LNCAP (cell line): ENCODE results near the gene BAZ1B.

Experiments used
- TF ChIP-seq, protein P1 (sequence below): fragments of 450-650 bp; IDR thresholded peaks from 2 replicates; pipeline ENCODE4 v1.5.1; 2017; ENCODE audit warnings: mild to moderate bottlenecking

BAZ1B gene

DNA sequence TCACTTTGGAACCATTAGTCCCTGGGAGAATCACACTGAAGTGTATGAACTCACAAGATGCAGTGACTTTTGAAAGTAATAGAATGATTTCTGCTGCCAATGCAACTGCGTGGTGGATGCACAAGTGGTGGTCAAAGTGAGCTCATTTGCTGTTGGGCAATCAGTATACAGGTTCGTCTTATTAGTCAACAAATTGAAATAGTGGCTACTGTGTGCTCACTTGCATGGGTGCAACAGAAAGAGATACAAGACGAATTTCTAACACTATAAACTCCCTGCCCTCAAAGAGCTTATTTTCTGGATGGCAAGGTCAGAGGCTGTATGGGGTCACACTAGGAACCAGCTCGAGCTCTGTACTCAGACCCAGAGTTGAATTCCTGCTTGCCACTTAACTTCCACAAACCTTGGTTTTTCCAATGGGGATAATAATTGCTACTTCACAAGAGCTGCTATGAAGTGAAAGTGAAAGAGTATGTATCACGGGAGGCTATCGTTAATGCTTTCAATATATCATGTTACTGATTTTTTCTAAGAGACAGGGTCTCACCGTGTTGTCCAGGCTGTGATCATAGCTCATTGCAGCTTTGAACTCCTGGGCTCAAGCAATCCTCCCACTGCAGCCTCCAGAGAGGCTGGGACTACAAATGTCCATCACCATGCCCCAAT is 43.7 kb upstream of the BAZ1B start:
- TF ChIP-seq, protein P1, sequence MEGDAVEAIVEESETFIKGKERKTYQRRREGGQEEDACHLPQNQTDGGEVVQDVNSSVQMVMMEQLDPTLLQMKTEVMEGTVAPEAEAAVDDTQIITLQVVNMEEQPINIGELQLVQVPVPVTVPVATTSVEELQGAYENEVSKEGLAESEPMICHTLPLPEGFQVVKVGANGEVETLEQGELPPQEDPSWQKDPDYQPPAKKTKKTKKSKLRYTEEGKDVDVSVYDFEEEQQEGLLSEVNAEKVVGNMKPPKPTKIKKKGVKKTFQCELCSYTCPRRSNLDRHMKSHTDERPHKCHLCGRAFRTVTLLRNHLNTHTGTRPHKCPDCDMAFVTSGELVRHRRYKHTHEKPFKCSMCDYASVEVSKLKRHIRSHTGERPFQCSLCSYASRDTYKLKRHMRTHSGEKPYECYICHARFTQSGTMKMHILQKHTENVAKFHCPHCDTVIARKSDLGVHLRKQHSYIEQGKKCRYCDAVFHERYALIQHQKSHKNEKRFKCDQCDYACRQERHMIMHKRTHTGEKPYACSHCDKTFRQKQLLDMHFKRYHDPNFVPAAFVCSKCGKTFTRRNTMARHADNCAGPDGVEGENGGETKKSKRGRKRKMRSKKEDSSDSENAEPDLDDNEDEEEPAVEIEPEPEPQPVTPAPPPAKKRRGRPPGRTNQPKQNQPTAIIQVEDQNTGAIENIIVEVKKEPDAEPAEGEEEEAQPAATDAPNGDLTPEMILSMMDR = no peak

GRCh38 chr7:73560109-73560835 is 38.2 kb upstream of the BAZ1B start:
- TF ChIP-seq, protein P1 = no peak

GRCh38 chr7:73557397-73558257 is 35.5 kb upstream of the BAZ1B start, which contains the start of gene BCL7B:
Gene BCL7B (minus strand): TSS chr7:73557690. CDS start chr7:73557578, 112 bp downstream.
- TF ChIP-seq, protein P1 = no peak

DNA sequence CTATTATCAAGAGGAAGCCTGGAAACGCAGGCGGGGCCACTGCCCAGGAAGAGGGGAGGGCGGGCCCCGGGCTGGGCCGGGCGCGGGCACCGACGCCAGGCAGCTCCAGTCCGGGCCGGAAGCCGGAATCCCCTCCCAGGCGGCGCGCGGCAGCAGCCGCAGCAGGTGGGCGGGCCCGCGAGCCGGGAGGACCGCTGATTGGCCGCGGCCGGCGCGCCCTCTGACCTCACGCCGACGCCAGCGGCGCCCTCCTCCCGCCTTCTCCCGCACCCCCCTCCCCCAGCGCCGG is 35.0 kb upstream of the BAZ1B start:
- TF ChIP-seq, protein P1 = no peak

DNA sequence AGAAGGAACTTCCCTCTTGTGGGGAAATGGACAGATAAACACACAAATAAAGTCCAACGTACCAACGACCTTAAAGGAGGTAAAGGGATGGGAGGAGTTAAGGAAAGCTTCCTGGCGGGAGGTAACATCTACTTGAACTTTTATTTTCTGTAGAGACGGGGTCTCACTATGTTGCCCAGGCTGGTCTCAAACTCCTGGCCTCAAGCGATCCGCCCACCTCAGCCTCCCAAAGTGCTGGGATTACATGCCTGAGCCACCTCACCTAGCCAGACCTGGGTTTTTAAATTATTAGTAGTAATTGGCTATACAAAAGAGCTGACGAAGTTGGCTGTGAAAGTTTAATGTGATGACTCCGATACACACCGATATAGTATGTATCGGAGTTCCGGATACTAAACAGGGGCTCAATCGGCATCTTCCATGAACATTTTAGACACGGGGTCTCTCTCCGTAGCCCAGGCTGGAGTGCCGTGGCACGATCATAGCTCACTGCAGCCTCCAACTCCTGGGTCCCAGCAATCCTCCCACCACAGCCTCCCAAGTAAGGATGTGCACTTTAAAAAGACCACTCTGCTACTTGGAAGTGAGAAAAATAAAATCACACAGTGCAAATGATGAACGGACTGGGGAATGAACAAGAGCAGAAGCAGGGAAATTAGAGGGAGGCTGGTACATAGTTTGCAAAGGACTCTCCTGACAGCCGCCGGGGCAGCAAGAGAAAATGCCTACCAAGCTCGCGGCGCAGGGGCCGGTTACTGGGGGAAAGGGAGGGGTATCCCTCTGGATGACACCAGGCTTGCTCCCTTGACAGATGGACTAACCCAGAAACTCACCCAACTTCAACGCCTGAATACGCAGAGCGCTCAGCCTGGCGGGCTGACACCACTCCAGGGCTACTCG is 34.4 kb upstream of the BAZ1B start:
- TF ChIP-seq, protein P1 = no peak

GRCh38 chr7:73555411-73555982 is 33.4 kb upstream of the BAZ1B start:
- TF ChIP-seq, protein P1 = no peak
